H4 (cell line): Measurements from ENCODE around the gene GRID1. TPM values are rescaled to one million over a fixed set of nuclear protein-coding genes. Genes with fewer than 3 reads are reported as not detected.

Experiments used
- DNase-seq: peaks from one replicate; pipeline ENCODE4 v3.0.0-alpha.2; 2015; ENCODE audit warnings: low spot score
- total RNA-seq: library from RNA; depleted of rRNA; stranded (reverse); fragments of >200 nt; shearing (Covaris generic); gene quantifications from 2 replicates; pipeline ENCODE4 v1.2.3, GENCODE V29; 2014

The GRID1 gene
- total RNA-seq, 1 experiment from 2014 or later: 2.4 TPM

GRCh38 chr10:86169506-86170254 is 196.9 kb downstream of the GRID1 start:
- DNase-seq: no peak

GRCh38 chr10:86169066-86169465 is 197.5 kb downstream of the GRID1 start:
- DNase-seq: no peak

GRCh38 chr10:86168256-86168655 is 198.3 kb downstream of the GRID1 start:
- DNase-seq: no peak

GRCh38 chr10:86167762-86168128 is 198.8 kb downstream of the GRID1 start:
- DNase-seq: no peak

- no peak for DNase-seq
These were observed 199.4 kb downstream of the GRID1 start for GRCh38 chr10:86167121-86167761.

GRCh38 chr10:86165666-86166065 is 200.9 kb downstream of the GRID1 start:
- DNase-seq: no peak

- no peak for DNase-seq
These were observed 201.5 kb downstream of the GRID1 start for GRCh38 chr10:86164960-86165630.

GRCh38 chr10:86164174-86164774 is 202.3 kb downstream of the GRID1 start:
- no peak for DNase-seq

GRCh38 chr10:86163522-86164173 is 202.9 kb downstream of the GRID1 start:
- DNase-seq: no peak

GRCh38 chr10:86162696-86163400 is 203.7 kb downstream of the GRID1 start:
- no peak for DNase-seq

- DNase-seq: no peak
These were observed 204.6 kb downstream of the GRID1 start for GRCh38 chr10:86162036-86162435.

GRCh38 chr10:86160890-86161585 is 205.6 kb downstream of the GRID1 start:
- no peak for DNase-seq

GRCh38 chr10:86159797-86160196 is 206.8 kb downstream of the GRID1 start:
- no peak for DNase-seq

- no peak for DNase-seq
These were observed 211.3 kb downstream of the GRID1 start for GRCh38 chr10:86155054-86155921.

GRCh38 chr10:86153751-86154150 is 212.8 kb downstream of the GRID1 start:
- no peak for DNase-seq

- DNase-seq: no peak
These were observed 213.7 kb downstream of the GRID1 start for GRCh38 chr10:86152911-86153310.

- no peak for DNase-seq
These were observed 214.2 kb downstream of the GRID1 start for GRCh38 chr10:86152354-86152753.

- DNase-seq: no peak
These were observed 215.0 kb downstream of the GRID1 start for GRCh38 chr10:86151613-86152012.

GRCh38 chr10:86149257-86149656 is 217.3 kb downstream of the GRID1 start:
- DNase-seq: no peak

GRCh38 chr10:86148117-86148516 is 218.5 kb downstream of the GRID1 start:
- DNase-seq: no peak
